ENCODE data around the gene AAK1. TPM values are rescaled to one million over a fixed set of nuclear protein-coding genes. Genes with fewer than 3 reads are reported as not detected.

AAK1 gene
- total RNA-seq, 3 donors from 2014 or later (not counting 1 experiment from before 2014, with no cell fraction given) = 174 to 249 (median 204) TPM

- Mint-ChIP-seq H3K36me3 (no peaks in the 10 kb centered on the region), H3K4me3 (no peak overlapping the region), H3K9me3 (no peaks in the 10 kb centered on the region), H3K27me3 (ENCODE audit: low read depth in 2 of 2) (no peaks in the 10 kb centered on the region), H3K27ac (no peak overlapping the region), H3K4me1 (peaks cover 0 to 6% of the 10 kb centered on the region in 2 donors)
- no peak overlapping the region for H3K4me3 ChIP-seq (ENCODE audit: low read length)
- no peaks in the 10 kb centered on the region for H3K27me3 ChIP-seq (ENCODE audit: control insufficient read depth, insufficient read depth, low read length)
- intact Hi-C loops (cut with micrococcal nuclease) = no loop called here
- no peak overlapping the region for H3K27ac ChIP-seq (ENCODE audit: low read length)
- TF ChIP-seq, protein P1, sequence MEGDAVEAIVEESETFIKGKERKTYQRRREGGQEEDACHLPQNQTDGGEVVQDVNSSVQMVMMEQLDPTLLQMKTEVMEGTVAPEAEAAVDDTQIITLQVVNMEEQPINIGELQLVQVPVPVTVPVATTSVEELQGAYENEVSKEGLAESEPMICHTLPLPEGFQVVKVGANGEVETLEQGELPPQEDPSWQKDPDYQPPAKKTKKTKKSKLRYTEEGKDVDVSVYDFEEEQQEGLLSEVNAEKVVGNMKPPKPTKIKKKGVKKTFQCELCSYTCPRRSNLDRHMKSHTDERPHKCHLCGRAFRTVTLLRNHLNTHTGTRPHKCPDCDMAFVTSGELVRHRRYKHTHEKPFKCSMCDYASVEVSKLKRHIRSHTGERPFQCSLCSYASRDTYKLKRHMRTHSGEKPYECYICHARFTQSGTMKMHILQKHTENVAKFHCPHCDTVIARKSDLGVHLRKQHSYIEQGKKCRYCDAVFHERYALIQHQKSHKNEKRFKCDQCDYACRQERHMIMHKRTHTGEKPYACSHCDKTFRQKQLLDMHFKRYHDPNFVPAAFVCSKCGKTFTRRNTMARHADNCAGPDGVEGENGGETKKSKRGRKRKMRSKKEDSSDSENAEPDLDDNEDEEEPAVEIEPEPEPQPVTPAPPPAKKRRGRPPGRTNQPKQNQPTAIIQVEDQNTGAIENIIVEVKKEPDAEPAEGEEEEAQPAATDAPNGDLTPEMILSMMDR (IDR thresholded peaks at IDR 0.05) = no peak
- no peak for ATAC-seq
- 100% methylated on average over 5 of the region's 6 CpGs for WGBS (ENCODE audit: insufficient coverage)
- DNase-seq = no peak
- H3K9me3 ChIP-seq (ENCODE audit: control insufficient read depth, insufficient read depth, low read length) = no peaks in the 10 kb centered on the region
- H3K4me1 ChIP-seq (ENCODE audit: control insufficient read depth, insufficient read depth, low read length) = no peaks in the 10 kb centered on the region
- H3K36me3 ChIP-seq (ENCODE audit: control insufficient read depth, insufficient read depth, low read length) = peaks cover 23% of the 10 kb centered on the region
Measured at GRCh38 chr2:69461404-69461803, 182.1 kb downstream of the AAK1 start.

DNA sequence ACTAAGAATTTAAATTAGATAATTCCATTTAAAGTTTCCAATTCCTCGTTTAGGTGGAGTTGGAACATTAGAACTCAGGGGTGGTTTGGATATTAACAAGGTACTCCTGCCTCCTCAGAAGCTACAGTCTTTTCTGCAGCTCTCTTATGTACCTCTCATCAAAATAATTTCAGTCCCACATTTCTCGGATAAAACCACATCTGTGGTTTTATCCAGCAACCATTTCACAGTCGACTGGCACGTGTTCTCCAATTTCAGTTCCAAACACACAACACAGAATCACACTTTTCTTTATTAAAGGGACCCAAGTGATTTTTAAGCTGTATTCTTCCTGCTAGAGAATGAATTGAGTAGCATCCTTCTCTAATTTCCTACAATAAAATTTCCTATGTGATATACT lies 183.6 kb downstream of the AAK1 start:
- no peak overlapping the region for H3K4me3 ChIP-seq (ENCODE audit: low read length)
- H3K9me3 ChIP-seq (ENCODE audit: control insufficient read depth, insufficient read depth, low read length) = no peaks in the 10 kb centered on the region
- Mint-ChIP-seq H3K4me3 (no peak overlapping the region), H3K9me3 (no peaks in the 10 kb centered on the region), H3K27ac (peak overlapping the region; percentile 2 to 44), H3K27me3 (ENCODE audit: low read depth in 2 of 2) (no peaks in the 10 kb centered on the region), H3K36me3 (no peaks in the 10 kb centered on the region), H3K4me1 (peaks cover 8 to 14% of the 10 kb centered on the region in 2 donors)
- no peak for ATAC-seq
- peaks cover 8% of the 10 kb centered on the region for H3K36me3 ChIP-seq (ENCODE audit: control insufficient read depth, insufficient read depth, low read length)
- WGBS (ENCODE audit: insufficient coverage) = 45% methylated on average over 3 of the region's 4 CpGs
- no peaks in the 10 kb centered on the region for H3K4me1 ChIP-seq (ENCODE audit: control insufficient read depth, insufficient read depth, low read length)
- TF ChIP-seq, protein P1 (IDR thresholded peaks at IDR 0.05) = no peak
- H3K27ac ChIP-seq (ENCODE audit: low read length) = no peak overlapping the region
- no peak for DNase-seq
- intact Hi-C loops (cut with micrococcal nuclease) = no loop called here
- no peaks in the 10 kb centered on the region for H3K27me3 ChIP-seq (ENCODE audit: control insufficient read depth, insufficient read depth, low read length)

DNA sequence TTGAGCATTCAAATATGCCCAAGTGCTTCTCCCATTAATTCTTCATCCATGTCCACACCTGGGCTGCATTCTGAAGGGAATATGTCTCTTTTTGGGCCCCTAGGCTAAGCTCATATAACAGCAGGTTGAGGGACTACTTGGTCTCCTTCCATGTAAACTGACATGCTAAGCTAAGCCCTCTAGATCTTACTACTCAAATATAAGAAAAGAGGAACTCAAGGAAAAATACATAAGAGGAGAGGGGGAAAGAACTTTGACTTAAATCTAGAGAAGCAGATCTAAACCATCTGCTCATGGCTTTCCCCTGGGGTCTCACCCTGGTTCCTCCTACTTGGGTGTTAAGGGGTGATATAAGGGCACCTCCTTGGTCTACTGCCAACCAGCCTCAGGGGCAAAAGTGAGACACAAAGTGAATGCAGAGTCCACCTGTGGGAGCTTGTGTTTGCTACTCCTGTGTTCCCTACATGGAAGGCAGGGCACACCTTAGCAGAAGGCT lies 186.5 kb downstream of the AAK1 start:
- H3K4me1 Mint-ChIP-seq = peaks cover 18% of the 10 kb centered on the region in 2 donors
- TF ChIP-seq, protein P1 (IDR thresholded peaks at IDR 0.05) = no peak

GRCh38 chr2:69456154-69456553 lies 187.4 kb downstream of the AAK1 start:
- Mint-ChIP-seq H3K27me3 (ENCODE audit: low read depth in 2 of 2) (no peaks in the 10 kb centered on the region), H3K4me1 (peaks cover 18% of the 10 kb centered on the region in 2 donors), H3K27ac (peak overlapping the region; percentile 35 to 84), H3K36me3 (no peaks in the 10 kb centered on the region), H3K9me3 (no peaks in the 10 kb centered on the region), H3K4me3 (no peak overlapping the region)
- Histone ChIP-seq H3K27me3 (ENCODE audit: control insufficient read depth, insufficient read depth, low read length) (no peaks in the 10 kb centered on the region), H3K36me3 (ENCODE audit: control insufficient read depth, insufficient read depth, low read length) (peaks cover 5% of the 10 kb centered on the region), H3K9me3 (ENCODE audit: control insufficient read depth, insufficient read depth, low read length) (no peaks in the 10 kb centered on the region), H3K4me3 (ENCODE audit: low read length) (no peak overlapping the region), H3K27ac (ENCODE audit: low read length) (no peak overlapping the region), H3K4me1 (ENCODE audit: control insufficient read depth, insufficient read depth, low read length) (no peaks in the 10 kb centered on the region)
- intact Hi-C loops (cut with micrococcal nuclease) = no loop called here
- ATAC-seq = no peak
- DNase-seq = no peak
- TF ChIP-seq, protein P1 (IDR thresholded peaks at IDR 0.05) = no peak
- WGBS (ENCODE audit: insufficient coverage) = over 99% methylated on average over 7 of the region's 7 CpGs

More for the DNA sequence above, 186.5 kb downstream of the AAK1 start:
- Histone ChIP-seq H3K4me3 (ENCODE audit: low read length) (no peak overlapping the region), H3K4me1 (ENCODE audit: control insufficient read depth, insufficient read depth, low read length) (no peaks in the 10 kb centered on the region), H3K27me3 (ENCODE audit: control insufficient read depth, insufficient read depth, low read length) (no peaks in the 10 kb centered on the region), H3K27ac (ENCODE audit: low read length) (no peak overlapping the region), H3K9me3 (ENCODE audit: control insufficient read depth, insufficient read depth, low read length) (no peaks in the 10 kb centered on the region), H3K36me3 (ENCODE audit: control insufficient read depth, insufficient read depth, low read length) (peaks cover 5% of the 10 kb centered on the region)
- intact Hi-C loops (cut with micrococcal nuclease) = no loop called here
- no peak overlapping the region for H3K4me3 Mint-ChIP-seq
- H3K27ac Mint-ChIP-seq = peak overlapping the region; percentile 35 to 84
- no peaks in the 10 kb centered on the region for H3K27me3 Mint-ChIP-seq (ENCODE audit: low read depth in 2 of 2)
- ATAC-seq (no peak), DNase-seq (no peak)
- H3K9me3 Mint-ChIP-seq = no peaks in the 10 kb centered on the region
- H3K36me3 Mint-ChIP-seq = no peaks in the 10 kb centered on the region

Data from natural killer cell (primary cell).